ENCODE results near the gene LDLRAD4. TPM values are rescaled to one million over a fixed set of nuclear protein-coding genes. Genes with fewer than 3 reads are reported as not detected.

Gene LDLRAD4
- total and polyA plus RNA-seq, 2 donors (not counting 1 experiment from before 2014, with no cell fraction given) = 13.9 to 35.7 TPM

DNA sequence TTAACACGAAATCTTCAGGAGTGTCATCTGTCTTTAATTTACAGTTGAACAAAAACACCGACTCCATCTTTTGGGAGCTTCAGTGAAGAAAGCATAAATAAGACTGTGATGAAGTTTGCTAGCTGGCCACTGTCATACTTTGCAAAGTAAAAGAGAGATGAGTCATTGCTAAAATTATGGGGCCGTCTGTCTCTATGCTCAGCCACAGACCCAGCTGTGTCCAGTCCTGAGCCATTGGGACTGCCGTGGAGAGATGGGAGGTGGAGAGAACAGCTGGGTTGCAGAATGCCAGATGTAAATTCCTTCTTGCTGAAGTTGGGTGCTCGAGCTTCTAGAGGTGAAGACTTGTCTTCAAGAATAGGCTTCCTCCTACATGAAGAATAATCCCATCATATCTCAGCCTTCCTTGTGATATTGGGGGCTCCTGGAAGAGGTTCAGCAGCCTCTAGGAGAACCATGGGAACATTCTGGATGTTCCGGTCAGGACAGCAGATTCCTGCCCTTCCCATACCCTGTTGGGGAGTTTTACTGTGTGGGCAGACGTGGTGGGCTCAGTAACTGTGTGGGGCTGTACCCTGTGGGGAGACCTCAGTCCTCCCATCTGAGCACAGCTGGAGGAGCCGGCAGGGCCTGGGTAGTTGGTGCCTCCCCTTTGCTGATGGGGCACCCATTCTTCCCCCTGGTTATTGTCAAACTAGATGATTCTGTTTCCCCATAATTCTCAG lies 71.1 kb downstream of the LDLRAD4 start:
- H3K79me2 ChIP-seq (ENCODE audit: control insufficient read depth, insufficient read depth, low read length) = no peaks in the 10 kb centered on the region
- no peak overlapping the region for H3K27ac ChIP-seq (ENCODE audit: low read length in 2 of 2)
- POLR2A ChIA-PET = no interaction called here
- H4K20me1 ChIP-seq (ENCODE audit: control insufficient read depth, insufficient read depth, low read length, poor library complexity, severe bottlenecking) = no peaks in the 10 kb centered on the region
- DNase-seq (no peak), ATAC-seq (ENCODE audit: low read depth) (no peak)
- H3K9ac ChIP-seq (ENCODE audit: low read length) = no peak overlapping the region
- 92% methylated on average over 3 of the region's 8 CpGs for WGBS (ENCODE audit: insufficient coverage)
- H3K4me1 ChIP-seq (ENCODE audit: control insufficient read depth in 2 of 2, insufficient read depth in 2 of 2, low read length in 2 of 2) = no peaks in the 10 kb centered on the region
- no peaks in the 10 kb centered on the region for H3K9me3 ChIP-seq (ENCODE audit: control extremely low read depth in 1 of 3, control insufficient read depth in 2 of 3, insufficient read depth in 1 of 3, low read length in 2 of 3)
- CTCF ChIA-PET = no interaction called here
- Mint-ChIP-seq H3K4me3 (no peak overlapping the region), H3K27me3 (peaks cover 7% of the 10 kb centered on the region), H3K9me3 (ENCODE audit: insufficient read depth) (no peaks in the 10 kb centered on the region), H3K4me1 (no peaks in the 10 kb centered on the region), H3K27ac (no peak overlapping the region)
- H3K4me2 ChIP-seq (replicated peaks; ENCODE audit: low read depth, low read length, poor library complexity, severe bottlenecking) = no peak overlapping the region
- intact Hi-C loops (cut with micrococcal nuclease) = no loop called here
- H3K36me3 ChIP-seq (replicated peaks in 1 of 2; ENCODE audit: control extremely low read depth in 1 of 2, control insufficient read depth in 1 of 2, extremely low read depth in 1 of 2, insufficient read depth in 2 of 2, low read length in 1 of 2) = no peaks in the 10 kb centered on the region
- no peak overlapping the region for H2AFZ ChIP-seq (ENCODE audit: insufficient read depth, low read depth, low read length, poor library complexity, severe bottlenecking)
- H3K4me3 ChIP-seq (ENCODE audit: control extremely low read depth in 1 of 5, extremely low read depth in 1 of 5, insufficient read depth in 1 of 5, low read depth in 2 of 5, low read length in 4 of 5) = no peak overlapping the region
- no peaks in the 10 kb centered on the region for H3K27me3 ChIP-seq (replicated peaks in 1 of 4; ENCODE audit: control extremely low read depth in 1 of 4, control insufficient read depth in 3 of 4, insufficient read depth in 4 of 4, low read length in 3 of 4)
- TF ChIP-seq, protein P1, sequence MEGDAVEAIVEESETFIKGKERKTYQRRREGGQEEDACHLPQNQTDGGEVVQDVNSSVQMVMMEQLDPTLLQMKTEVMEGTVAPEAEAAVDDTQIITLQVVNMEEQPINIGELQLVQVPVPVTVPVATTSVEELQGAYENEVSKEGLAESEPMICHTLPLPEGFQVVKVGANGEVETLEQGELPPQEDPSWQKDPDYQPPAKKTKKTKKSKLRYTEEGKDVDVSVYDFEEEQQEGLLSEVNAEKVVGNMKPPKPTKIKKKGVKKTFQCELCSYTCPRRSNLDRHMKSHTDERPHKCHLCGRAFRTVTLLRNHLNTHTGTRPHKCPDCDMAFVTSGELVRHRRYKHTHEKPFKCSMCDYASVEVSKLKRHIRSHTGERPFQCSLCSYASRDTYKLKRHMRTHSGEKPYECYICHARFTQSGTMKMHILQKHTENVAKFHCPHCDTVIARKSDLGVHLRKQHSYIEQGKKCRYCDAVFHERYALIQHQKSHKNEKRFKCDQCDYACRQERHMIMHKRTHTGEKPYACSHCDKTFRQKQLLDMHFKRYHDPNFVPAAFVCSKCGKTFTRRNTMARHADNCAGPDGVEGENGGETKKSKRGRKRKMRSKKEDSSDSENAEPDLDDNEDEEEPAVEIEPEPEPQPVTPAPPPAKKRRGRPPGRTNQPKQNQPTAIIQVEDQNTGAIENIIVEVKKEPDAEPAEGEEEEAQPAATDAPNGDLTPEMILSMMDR (IDR thresholded peaks at IDR 0.05) = no peak
- TF ChIP-seq EZH2 (IDR thresholded peaks at IDR 0.05; ENCODE audit: borderline replicate concordance, insufficient read depth, low read depth, low read length, poor library complexity, severe bottlenecking) = no peak

DNA sequence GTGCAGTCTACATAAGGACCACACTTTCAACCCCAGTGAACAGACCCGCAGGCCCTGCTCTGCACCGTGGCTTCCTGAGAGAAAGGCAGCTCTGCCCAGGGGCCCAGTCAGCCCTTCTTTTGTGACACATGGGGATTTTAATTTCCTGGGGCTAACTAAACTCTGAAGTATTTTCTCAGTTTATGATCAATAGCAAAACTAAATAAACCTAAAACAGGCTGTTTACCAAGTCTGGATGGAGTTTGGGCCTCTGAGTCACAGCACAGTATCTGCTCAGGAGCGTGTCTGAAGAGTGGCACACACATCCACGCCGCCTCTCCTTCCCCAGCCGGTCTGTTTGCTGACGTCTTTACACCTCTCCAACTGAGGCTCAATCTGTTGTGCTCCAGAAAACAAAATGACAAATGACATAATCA lies 72.3 kb downstream of the LDLRAD4 start:
- intact Hi-C loops (cut with micrococcal nuclease) = no loop called here
- H3K36me3 ChIP-seq (replicated peaks in 1 of 2; ENCODE audit: control extremely low read depth in 1 of 2, control insufficient read depth in 1 of 2, extremely low read depth in 1 of 2, insufficient read depth in 2 of 2, low read length in 1 of 2) = no peaks in the 10 kb centered on the region
- H3K9ac ChIP-seq (ENCODE audit: low read length) = no peak overlapping the region
- H3K4me1 Mint-ChIP-seq = no peaks in the 10 kb centered on the region
- H2AFZ ChIP-seq (ENCODE audit: insufficient read depth, low read depth, low read length, poor library complexity, severe bottlenecking) = no peak overlapping the region
- H3K79me2 ChIP-seq (ENCODE audit: control insufficient read depth, insufficient read depth, low read length) = no peaks in the 10 kb centered on the region
- ATAC-seq (ENCODE audit: low read depth) (no peak), DNase-seq (no peak)
- no peaks in the 10 kb centered on the region for H3K27me3 ChIP-seq (replicated peaks in 1 of 4; ENCODE audit: control extremely low read depth in 1 of 4, control insufficient read depth in 3 of 4, insufficient read depth in 4 of 4, low read length in 3 of 4)
- ChIA-PET CTCF (interaction anchor here (0.6 kb wide), 1 partner anchor 15 kb away, joined by 3 read pairs; no protein-coding TSS in a partner anchor), POLR2A (no interaction called here)
- no peak overlapping the region for H3K4me3 Mint-ChIP-seq
- WGBS (ENCODE audit: insufficient coverage) = 78% methylated on average over 5 of the region's 7 CpGs
- no peak overlapping the region for H3K4me2 ChIP-seq (replicated peaks; ENCODE audit: low read depth, low read length, poor library complexity, severe bottlenecking)
- H3K27ac Mint-ChIP-seq = no peak overlapping the region
- no peaks in the 10 kb centered on the region for H3K4me1 ChIP-seq (ENCODE audit: control insufficient read depth in 2 of 2, insufficient read depth in 2 of 2, low read length in 2 of 2)
- H3K9me3 Mint-ChIP-seq (ENCODE audit: insufficient read depth) = no peaks in the 10 kb centered on the region
- peaks cover 11% of the 10 kb centered on the region for H3K27me3 Mint-ChIP-seq
- no peaks in the 10 kb centered on the region for H4K20me1 ChIP-seq (ENCODE audit: control insufficient read depth, insufficient read depth, low read length, poor library complexity, severe bottlenecking)
- H3K4me3 ChIP-seq (ENCODE audit: control extremely low read depth in 1 of 5, extremely low read depth in 1 of 5, insufficient read depth in 1 of 5, low read depth in 2 of 5, low read length in 4 of 5) = no peak overlapping the region
- no peak overlapping the region for H3K27ac ChIP-seq (ENCODE audit: low read length in 2 of 2)
- no peaks in the 10 kb centered on the region for H3K9me3 ChIP-seq (ENCODE audit: control extremely low read depth in 1 of 3, control insufficient read depth in 2 of 3, insufficient read depth in 1 of 3, low read length in 2 of 3)
- TF ChIP-seq, protein P1 (IDR thresholded peaks at IDR 0.05) = no peak
- TF ChIP-seq EZH2 (IDR thresholded peaks at IDR 0.05; ENCODE audit: borderline replicate concordance, insufficient read depth, low read depth, low read length, poor library complexity, severe bottlenecking) = no peak
